Naive thymus-derived CD8-positive, alpha-beta T cell (primary cell): ENCODE data around the gene KAZN. TPM values are rescaled to one million over a fixed set of nuclear protein-coding genes. Genes with fewer than 3 reads are reported as not detected.

Experiments
- ATAC-seq, 2 donors: fragments of 150-1000 bp; cut with Tn5 transposase in 1 of 2; sonication (Bioruptor Pico), chemical (Tn5 transposase) in 1 of 2; 1 replicate in 1 of 2; 2 replicates in 1 of 2; pipeline ENCODE4 v1.10.0; 2021; ENCODE audit warnings: mild to moderate bottlenecking in 2 of 2, moderate library complexity in 2 of 2
- POLR2A ChIA-PET: fragments of 350-600 bp; sonication (Branson Sonifier 250); formaldehyde crosslinking; loops from one replicate; lab custom pipeline; 2021; ENCODE audit warnings: antibody characterized with exemption; lab: Charles Lee
- DNase-seq, 10 donors: peaks; one replicate each; pipeline versions ENCODE4 v3.0.0 to v3.0.0-alpha.2; 2020 to 2022
- H3K27ac Mint-ChIP-seq, 10 donors: one replicate each; pipeline ENCODE4 v1.8.0; 2020 to 2022; ENCODE audit warnings: mild to moderate bottlenecking in 10 of 10, mixed read lengths in 10 of 10, moderate library complexity in 4 of 10, inconsistent platforms in 1 of 10
- H3K27me3 Mint-ChIP-seq, 5 donors: one replicate each; pipeline ENCODE4 v1.8.0; 2021 to 2022; ENCODE audit warnings: mixed read lengths in 5 of 5
- H3K36me3 Mint-ChIP-seq, 3 donors: one replicate each; pipeline ENCODE4 v1.8.0; 2020 to 2022; ENCODE audit warnings: mixed read lengths in 3 of 3, mild to moderate bottlenecking in 2 of 3, inconsistent platforms in 1 of 3
- H3K4me1 Mint-ChIP-seq, 4 donors: one replicate each; pipeline ENCODE4 v1.8.0; 2021 to 2022; ENCODE audit warnings: mixed read lengths in 4 of 4
- H3K4me3 Mint-ChIP-seq, 10 donors: one replicate each; pipeline ENCODE4 v1.8.0; 2020 to 2022; ENCODE audit warnings: mild to moderate bottlenecking in 10 of 10, mixed read lengths in 10 of 10, moderate library complexity in 6 of 10, inconsistent platforms in 1 of 10
- H3K9me3 Mint-ChIP-seq, 9 donors: one replicate each; pipeline ENCODE4 v1.8.0; 2020 to 2022; ENCODE audit warnings: mixed read lengths in 9 of 9, mild to moderate bottlenecking in 3 of 9, inconsistent platforms in 1 of 9, moderate library complexity in 1 of 9
- polyA plus RNA-seq, 3 donors: library from polyadenylated mRNA; unstranded; fragments of 300-500 nt; fragmentation: Illumina TruSeq; gene quantifications; one replicate each; pipeline ENCODE4 v1.2.3, GENCODE V29; 2021
- total RNA-seq, 8 experiments: library from RNA in 2 of 8; stranded (reverse) in 2 of 8; gene quantifications; one replicate each; pipeline ENCODE4 v1.2.3 and lab custom pipeline; 2021 to 2026

KAZN gene
- total and polyA plus RNA-seq, 5 experiments from 2014 or later: 0.02 to 0.63 (median 0.12) TPM; not detected in 1

DNA sequence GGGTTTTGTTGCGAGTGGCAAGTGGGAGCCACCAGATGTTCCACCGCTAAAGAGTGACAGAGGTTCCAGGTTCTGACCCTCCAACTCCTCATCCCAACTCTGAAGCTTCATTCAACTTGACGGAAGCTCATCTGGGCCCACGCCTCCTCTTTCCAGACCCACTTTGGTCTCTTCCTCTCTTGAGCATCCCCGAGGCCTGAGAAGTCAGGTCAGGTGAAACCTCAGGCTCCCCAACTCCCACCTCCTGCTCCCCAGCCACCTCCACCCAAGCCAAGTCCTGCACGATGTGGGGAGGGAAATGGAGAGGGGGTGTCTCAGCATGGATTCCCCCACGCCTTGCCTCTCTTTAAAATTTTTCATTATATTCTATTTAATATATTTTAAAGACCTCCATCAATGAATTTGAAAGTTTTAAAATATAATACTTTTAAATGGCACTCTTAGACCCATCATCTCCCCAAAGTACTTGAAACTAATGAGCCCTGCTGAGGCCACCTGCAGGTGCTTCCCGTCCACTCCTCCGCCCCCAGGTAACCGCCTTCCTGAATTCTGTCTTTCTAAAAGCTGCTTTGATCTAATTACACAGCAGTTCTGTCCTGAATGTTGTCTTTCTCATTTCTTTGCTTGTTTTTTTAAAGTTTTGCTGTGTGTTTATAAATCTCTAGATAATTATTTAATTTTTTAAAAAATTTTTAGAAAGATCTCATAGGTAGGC, 238.1 kb downstream of the KAZN start:
- no peak overlapping the region for H3K4me3 Mint-ChIP-seq
- no peak for ATAC-seq

GRCh38 chr1:14840374-14840773, 241.9 kb downstream of the KAZN start:
- H3K4me1 Mint-ChIP-seq: no peaks in the 10 kb centered on the region
- H3K4me3 Mint-ChIP-seq: no peak overlapping the region
- peaks cover 0 to 37% (median 27%) of the 10 kb centered on the region in 9 donors for H3K9me3 Mint-ChIP-seq
- DNase-seq (no peak), ATAC-seq (no peak)
- no peak overlapping the region for H3K27ac Mint-ChIP-seq
- POLR2A ChIA-PET: no interaction called here
- H3K27me3 Mint-ChIP-seq: peaks cover 10 to 45% (median 19%) of the 10 kb centered on the region in 5 donors
- peaks cover 2 to 16% (median 4%) of the 10 kb centered on the region in 3 donors for H3K36me3 Mint-ChIP-seq

More for the DNA sequence above, 238.1 kb downstream of the KAZN start:
- no peak for DNase-seq
- Mint-ChIP-seq H3K36me3 (peaks cover 0 to 8% (median 0%) of the 10 kb centered on the region in 3 donors), H3K9me3 (peaks cover 0 to 14% (median 8%) of the 10 kb centered on the region in 9 donors), H3K27ac (no peak overlapping the region), H3K27me3 (peaks cover 7 to 20% (median 14%) of the 10 kb centered on the region in 5 donors), H3K4me1 (no peaks in the 10 kb centered on the region)
- POLR2A ChIA-PET: no interaction called here

DNA sequence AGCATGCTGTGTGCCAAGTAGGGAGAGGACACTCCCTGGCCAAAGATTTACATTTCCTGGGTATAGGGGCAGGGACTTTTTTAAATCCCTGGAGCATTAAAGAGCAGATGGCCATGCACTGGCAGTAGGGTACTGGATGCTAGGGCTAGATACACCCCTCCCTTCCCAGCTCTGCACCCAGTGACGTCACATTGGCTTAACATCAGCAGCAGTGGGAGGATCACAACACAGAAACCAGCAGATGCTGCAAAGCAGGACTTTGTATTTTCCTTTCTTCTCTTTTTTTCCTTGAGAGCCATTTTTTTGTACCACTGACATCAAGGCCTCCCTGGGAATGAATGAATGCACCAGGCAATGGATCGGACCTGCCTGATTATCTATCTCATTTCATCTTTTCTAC, 243.0 kb downstream of the KAZN start:
- Mint-ChIP-seq H3K9me3 (peaks cover 0 to 39% (median 27%) of the 10 kb centered on the region in 9 donors), H3K4me3 (no peak overlapping the region), H3K27me3 (peaks cover 10 to 49% (median 19%) of the 10 kb centered on the region in 5 donors), H3K36me3 (peaks cover 2 to 16% (median 4%) of the 10 kb centered on the region in 3 donors), H3K27ac (no peak overlapping the region), H3K4me1 (no peaks in the 10 kb centered on the region)
- ATAC-seq: no peak
- DNase-seq: no peak
- POLR2A ChIA-PET: no interaction called here

DNA sequence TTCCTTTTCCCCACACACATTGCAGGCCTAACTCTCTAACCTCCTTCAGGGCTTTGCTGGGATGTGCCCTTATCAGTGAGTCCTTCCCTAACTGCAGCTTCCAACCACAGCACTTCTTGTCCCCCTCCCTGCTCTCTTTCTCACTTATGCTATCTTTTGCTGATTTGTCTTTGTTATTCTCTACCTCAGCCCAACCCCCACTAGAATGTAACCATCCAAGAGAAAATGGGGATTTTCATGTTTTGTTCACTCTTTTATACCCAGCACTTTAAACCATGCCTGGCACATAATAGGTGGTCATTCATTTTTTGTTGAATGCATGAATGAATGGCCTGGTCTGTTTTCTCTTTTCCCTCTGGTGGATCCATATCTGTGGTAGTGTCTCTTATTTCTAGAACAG, 243.5 kb downstream of the KAZN start:
- H3K36me3 Mint-ChIP-seq: peaks cover 2 to 16% (median 4%) of the 10 kb centered on the region in 3 donors
- H3K9me3 Mint-ChIP-seq: peaks cover 0 to 39% (median 27%) of the 10 kb centered on the region in 9 donors
- H3K27me3 Mint-ChIP-seq: peaks cover 10 to 49% (median 19%) of the 10 kb centered on the region in 5 donors
- POLR2A ChIA-PET: no interaction called here
- H3K4me3 Mint-ChIP-seq: no peak overlapping the region
- DNase-seq (no peak), ATAC-seq (no peak)
- H3K4me1 Mint-ChIP-seq: no peaks in the 10 kb centered on the region
- H3K27ac Mint-ChIP-seq: peak overlapping the region in 1 of 10 donors; percentile 2

DNA sequence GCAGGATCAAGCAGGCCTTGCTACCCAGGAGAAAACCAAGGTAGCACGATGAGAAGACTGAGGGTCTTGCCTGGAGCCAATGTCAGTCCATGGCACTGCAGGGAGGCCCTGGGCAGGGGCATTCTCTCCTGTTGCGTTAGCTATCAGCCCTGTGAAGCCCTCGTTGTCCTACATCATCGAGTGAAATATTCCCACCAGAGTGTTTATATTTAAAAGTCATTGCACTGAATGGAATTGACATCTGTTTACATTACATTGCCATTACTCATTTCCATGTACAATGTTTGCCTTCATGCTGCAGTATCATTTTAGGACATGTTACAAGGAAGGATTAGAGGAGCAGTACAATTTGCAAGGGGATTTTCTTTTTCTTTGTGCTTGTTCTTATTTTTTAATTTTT, 243.9 kb downstream of the KAZN start:
- DNase-seq: no peak
- no peaks in the 10 kb centered on the region for H3K4me1 Mint-ChIP-seq
- peaks cover 0 to 39% (median 27%) of the 10 kb centered on the region in 9 donors for H3K9me3 Mint-ChIP-seq
- no peak overlapping the region for H3K4me3 Mint-ChIP-seq
- peaks cover 2 to 16% (median 4%) of the 10 kb centered on the region in 3 donors for H3K36me3 Mint-ChIP-seq
- no peak for ATAC-seq
- H3K27me3 Mint-ChIP-seq: peaks cover 10 to 49% (median 19%) of the 10 kb centered on the region in 5 donors
- POLR2A ChIA-PET: no interaction called here
- no peak overlapping the region for H3K27ac Mint-ChIP-seq

GRCh38 chr1:14842891-14843290, 244.4 kb downstream of the KAZN start:
- H3K9me3 Mint-ChIP-seq: peaks cover 0 to 39% (median 27%) of the 10 kb centered on the region in 9 donors
- H3K4me1 Mint-ChIP-seq: no peaks in the 10 kb centered on the region
- ATAC-seq (no peak), DNase-seq (no peak)
- peaks cover 2 to 16% (median 4%) of the 10 kb centered on the region in 3 donors for H3K36me3 Mint-ChIP-seq
- no peak overlapping the region for H3K27ac Mint-ChIP-seq
- POLR2A ChIA-PET: no interaction called here
- H3K4me3 Mint-ChIP-seq: no peak overlapping the region
- H3K27me3 Mint-ChIP-seq: peaks cover 10 to 47% (median 17%) of the 10 kb centered on the region in 5 donors

DNA sequence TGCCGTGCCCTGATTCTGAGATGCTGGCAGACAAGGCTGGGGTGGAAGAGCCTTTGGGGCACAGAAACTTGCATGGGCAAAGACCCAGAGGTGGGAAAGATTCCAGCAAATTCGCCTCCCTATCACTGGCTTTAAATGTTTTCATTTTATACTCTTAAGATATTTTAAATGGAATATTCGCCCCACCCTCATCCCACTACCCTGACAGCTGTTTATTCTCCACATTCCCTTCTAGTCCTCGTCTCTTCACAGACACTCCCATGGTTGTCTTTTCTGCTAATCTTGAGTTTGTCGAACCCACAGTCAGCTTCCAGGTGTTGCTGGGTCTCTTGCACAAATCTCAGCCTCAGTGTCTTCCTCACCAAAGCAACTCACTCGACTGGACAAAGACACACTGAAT, 245.0 kb downstream of the KAZN start:
- POLR2A ChIA-PET: no interaction called here
- no peak overlapping the region for H3K4me3 Mint-ChIP-seq
- peaks cover 2 to 16% (median 4%) of the 10 kb centered on the region in 3 donors for H3K36me3 Mint-ChIP-seq
- ATAC-seq (no peak), DNase-seq (no peak)
- H3K27ac Mint-ChIP-seq: no peak overlapping the region
- H3K4me1 Mint-ChIP-seq: no peaks in the 10 kb centered on the region
- peaks cover 10 to 43% (median 17%) of the 10 kb centered on the region in 5 donors for H3K27me3 Mint-ChIP-seq
- H3K9me3 Mint-ChIP-seq: peaks cover 0 to 39% (median 27%) of the 10 kb centered on the region in 9 donors

DNA sequence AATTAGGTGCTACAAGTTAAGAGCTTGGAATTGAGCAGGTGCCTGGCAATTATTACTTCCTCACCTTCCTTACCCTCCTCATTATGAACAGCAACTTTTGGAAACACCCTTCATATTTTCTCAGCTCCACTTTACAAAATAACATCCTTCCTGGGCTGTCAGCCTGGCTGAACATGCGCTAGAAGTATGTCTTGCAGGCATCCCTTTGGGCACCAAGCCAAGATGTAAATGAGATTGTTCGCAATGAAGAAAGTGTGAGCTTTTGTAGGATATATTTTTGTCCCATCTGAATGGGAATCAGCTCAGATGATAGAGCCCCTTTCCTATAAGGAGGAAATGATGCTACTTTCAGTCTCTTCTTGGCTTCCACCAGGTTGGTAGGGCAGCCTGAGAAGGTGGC, 245.9 kb downstream of the KAZN start:
- no peak overlapping the region for H3K4me3 Mint-ChIP-seq
- H3K27ac Mint-ChIP-seq: no peak overlapping the region
- POLR2A ChIA-PET: no interaction called here
- H3K9me3 Mint-ChIP-seq: peaks cover 0 to 39% (median 25%) of the 10 kb centered on the region in 9 donors
- ATAC-seq (no peak), DNase-seq (no peak)
- H3K4me1 Mint-ChIP-seq: no peaks in the 10 kb centered on the region
- peaks cover 2 to 16% (median 4%) of the 10 kb centered on the region in 3 donors for H3K36me3 Mint-ChIP-seq
- peaks cover 7 to 43% (median 14%) of the 10 kb centered on the region in 5 donors for H3K27me3 Mint-ChIP-seq

DNA sequence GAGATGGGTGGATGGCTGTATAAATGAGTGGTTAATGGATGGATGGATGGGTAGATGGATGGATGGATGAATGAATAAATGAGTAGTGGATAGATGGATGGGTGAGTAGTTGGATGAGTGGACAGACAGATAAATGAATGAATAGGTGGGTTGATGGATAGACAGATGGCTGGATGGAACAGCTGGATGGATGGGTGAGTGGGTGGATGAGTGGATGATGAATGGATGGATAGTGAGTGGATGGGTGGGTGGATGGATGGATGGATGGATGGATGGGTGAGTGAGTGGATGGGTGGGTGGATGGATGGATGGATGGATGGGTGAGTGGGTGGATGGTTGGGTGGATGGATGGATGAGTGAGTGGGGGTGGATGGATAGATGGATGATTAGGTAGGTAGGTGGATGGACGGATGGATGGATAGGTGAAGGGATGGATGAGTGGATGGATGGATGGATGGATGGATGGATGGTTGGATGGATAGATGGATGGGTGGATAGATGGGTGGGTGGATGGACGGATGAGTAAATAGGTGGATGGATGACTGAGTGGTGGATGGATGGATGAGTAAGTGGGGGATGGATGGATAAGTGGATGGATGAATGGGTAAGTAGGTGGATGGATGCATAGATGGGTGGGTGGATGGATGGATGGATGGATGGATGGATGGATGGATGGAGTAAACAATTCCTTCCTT, 246.6 kb downstream of the KAZN start:
- Mint-ChIP-seq H3K27ac (no peak overlapping the region), H3K27me3 (peaks cover 4 to 37% (median 10%) of the 10 kb centered on the region in 5 donors), H3K4me1 (no peaks in the 10 kb centered on the region), H3K9me3 (peaks cover 0 to 39% (median 25%) of the 10 kb centered on the region in 9 donors), H3K4me3 (no peak overlapping the region), H3K36me3 (peaks cover 2 to 16% (median 4%) of the 10 kb centered on the region in 3 donors)
- POLR2A ChIA-PET: no interaction called here
- DNase-seq: no peak
- ATAC-seq: no peak

- DNase-seq (no peak), ATAC-seq (no peak)
- Mint-ChIP-seq H3K27ac (no peak overlapping the region), H3K4me3 (no peak overlapping the region), H3K9me3 (peaks cover 0 to 39% (median 22%) of the 10 kb centered on the region in 9 donors), H3K36me3 (peaks cover 2 to 12% (median 4%) of the 10 kb centered on the region in 3 donors), H3K27me3 (peaks cover 3 to 32% (median 7%) of the 10 kb centered on the region in 5 donors), H3K4me1 (no peaks in the 10 kb centered on the region)
- POLR2A ChIA-PET: no interaction called here
Observed at GRCh38 chr1:14845851-14846250, 247.4 kb downstream of the KAZN start.

GRCh38 chr1:14846688-14847087, 248.2 kb downstream of the KAZN start:
- Mint-ChIP-seq H3K4me1 (no peaks in the 10 kb centered on the region), H3K27me3 (peaks cover 3 to 28% (median 7%) of the 10 kb centered on the region in 5 donors), H3K27ac (no peak overlapping the region), H3K4me3 (no peak overlapping the region), H3K36me3 (peaks cover 2 to 7% (median 4%) of the 10 kb centered on the region in 3 donors), H3K9me3 (peaks cover 0 to 35% (median 18%) of the 10 kb centered on the region in 9 donors)
- no peak for ATAC-seq
- POLR2A ChIA-PET: no interaction called here
- DNase-seq: no peak

DNA sequence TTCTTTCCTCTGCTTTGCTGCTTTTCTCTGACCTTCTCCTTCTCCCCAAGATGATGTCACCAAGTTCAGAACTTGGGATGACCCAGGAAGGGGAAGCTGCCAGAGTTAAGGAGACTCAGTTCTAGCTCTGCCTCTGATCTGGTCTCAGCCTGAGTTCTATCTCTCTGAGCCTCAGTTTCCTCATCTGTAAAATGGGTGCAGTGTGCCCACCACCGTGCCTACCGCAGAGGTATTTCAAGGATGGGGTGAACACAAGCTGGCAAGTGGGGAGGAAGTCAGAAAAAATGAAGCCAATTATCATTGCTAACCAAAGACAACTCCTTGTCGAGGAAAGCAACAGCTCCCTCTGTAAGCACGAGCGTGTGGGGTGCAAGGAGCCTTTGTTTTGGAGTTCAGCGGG, 249.7 kb downstream of the KAZN start:
- no peak overlapping the region for H3K27ac Mint-ChIP-seq
- no peak overlapping the region for H3K4me3 Mint-ChIP-seq
- H3K4me1 Mint-ChIP-seq: no peaks in the 10 kb centered on the region
- H3K9me3 Mint-ChIP-seq: peaks cover 0 to 20% (median 6%) of the 10 kb centered on the region in 9 donors
- H3K27me3 Mint-ChIP-seq: peaks cover 2 to 19% (median 4%) of the 10 kb centered on the region in 5 donors
- DNase-seq (no peak), ATAC-seq (no peak)
- POLR2A ChIA-PET: no interaction called here
- no peaks in the 10 kb centered on the region for H3K36me3 Mint-ChIP-seq

GRCh38 chr1:14848625-14849024, 250.1 kb downstream of the KAZN start:
- Mint-ChIP-seq H3K36me3 (no peaks in the 10 kb centered on the region), H3K9me3 (peaks cover 0 to 17% (median 4%) of the 10 kb centered on the region in 9 donors), H3K4me1 (no peaks in the 10 kb centered on the region), H3K27ac (no peak overlapping the region), H3K4me3 (no peak overlapping the region), H3K27me3 (peaks cover 2 to 17% (median 4%) of the 10 kb centered on the region in 5 donors)
- ATAC-seq (no peak), DNase-seq (no peak)
- POLR2A ChIA-PET: no interaction called here
